ENCODE measurements around the gene FOXA2. TPM values are rescaled to one million over a fixed set of nuclear protein-coding genes. Genes with fewer than 3 reads are reported as not detected.

FOXA2 gene
- total and polyA plus RNA-seq, 2 of the 13 experiments (the other 11 are each of a cell fraction or from before 2014, with no cell fraction given) = 8.8 to 12.2 TPM

GRCh38 chr20:22586645-22587310 is 2.4 kb upstream of the FOXA2 start (continued):
- TF ChIP-seq E2F2 (CRISPR knock-in tag; IDR thresholded peaks at IDR 0.05; ENCODE audit: borderline replicate concordance) = 0 out of 2 replicates have a peak, but pooled peaks have one; percentile 66
- no peak for TF ChIP-seq SP1 (IDR thresholded peaks at IDR 0.05)
- 0 out of 2 replicates have a peak, but pooled peaks have one; percentile 25 for TF ChIP-seq SP1 (CRISPR knock-in tag; IDR thresholded peaks at IDR 0.05)
- TF ChIP-seq FOXP1 (IDR thresholded peaks at IDR 0.05) = no peak
- TF ChIP-seq FOXP1 (CRISPR knock-in tag; IDR thresholded peaks at IDR 0.05) = no peak
- TF ChIP-seq ZNF747 (CRISPR knock-in tag; IDR thresholded peaks at IDR 0.05; ENCODE audit: borderline replicate concordance) = peak; percentile 75; the same call in 1 of the 2 replicates
- peak; percentile 74 for TF ChIP-seq ZNF740 (CRISPR knock-in tag; IDR thresholded peaks at IDR 0.05)
- peak; percentile 88; the same call in 1 of the 2 replicates for TF ChIP-seq ZNF333 (CRISPR knock-in tag; IDR thresholded peaks at IDR 0.05; ENCODE audit: borderline replicate concordance)
- 0 out of 2 replicates have a peak, but pooled peaks have one; percentile 7 for TF ChIP-seq NFYB (CRISPR knock-in tag; IDR thresholded peaks at IDR 0.05)
- peak; percentile 35 for TF ChIP-seq HOXA3 (CRISPR knock-in tag; IDR thresholded peaks at IDR 0.05)
- no peak for TF ChIP-seq ZSCAN5A (CRISPR knock-in tag; IDR thresholded peaks at IDR 0.05; ENCODE audit: borderline replicate concordance)
- TF ChIP-seq IRX3 (CRISPR knock-in tag; IDR thresholded peaks at IDR 0.05; ENCODE audit: borderline replicate concordance, low read depth) = no peak
- TF ChIP-seq KDM3A (CRISPR knock-in tag; IDR thresholded peaks at IDR 0.05; ENCODE audit: low read depth) = peak; percentile 93
- peak; percentile 48; the same call in 1 of the 2 replicates for TF ChIP-seq ZSCAN9 (CRISPR knock-in tag; IDR thresholded peaks at IDR 0.05; ENCODE audit: borderline replicate concordance)
- TF ChIP-seq ZMYM3 (CRISPR knock-in tag; IDR thresholded peaks at IDR 0.05) = no peak; the same call in 1 of the 2 replicates
- peak; percentile 86 for TF ChIP-seq RELA (CRISPR knock-in tag; IDR thresholded peaks at IDR 0.05)
- no peak for TF ChIP-seq TBX3 (IDR thresholded peaks at IDR 0.05; ENCODE audit: borderline replicate concordance)
- TF ChIP-seq NFATC3 (CRISPR knock-in tag; IDR thresholded peaks at IDR 0.05) = no peak
- TF ChIP-seq ELF4 (CRISPR knock-in tag; IDR thresholded peaks at IDR 0.05; ENCODE audit: borderline replicate concordance) = no peak
- TF ChIP-seq ZNF782 (CRISPR knock-in tag; IDR thresholded peaks at IDR 0.05; ENCODE audit: borderline replicate concordance) = no peak
- peak; percentile 71; the same call in 1 of the 2 replicates for TF ChIP-seq ZSCAN29 (CRISPR knock-in tag; conservative IDR thresholded peaks at IDR 0.05)
- no peak for TF ChIP-seq HDAC6 (IDR thresholded peaks at IDR 0.05; ENCODE audit: low read depth, low read length)
- TF ChIP-seq NFIC (IDR thresholded peaks at IDR 0.05; ENCODE audit: low read length) = no peak
- TF ChIP-seq KDM2A (CRISPR knock-in tag; IDR thresholded peaks at IDR 0.05; ENCODE audit: borderline replicate concordance, low read depth) = peak; percentile 94
